ENCODE results near the gene KCNIP3. TPM values are rescaled to one million over a fixed set of nuclear protein-coding genes. Genes with fewer than 3 reads are reported as not detected.

The KCNIP3 gene
- total and polyA plus RNA-seq, 12 donors = 2.1 to 8.0 (median 3.9) TPM

DNA sequence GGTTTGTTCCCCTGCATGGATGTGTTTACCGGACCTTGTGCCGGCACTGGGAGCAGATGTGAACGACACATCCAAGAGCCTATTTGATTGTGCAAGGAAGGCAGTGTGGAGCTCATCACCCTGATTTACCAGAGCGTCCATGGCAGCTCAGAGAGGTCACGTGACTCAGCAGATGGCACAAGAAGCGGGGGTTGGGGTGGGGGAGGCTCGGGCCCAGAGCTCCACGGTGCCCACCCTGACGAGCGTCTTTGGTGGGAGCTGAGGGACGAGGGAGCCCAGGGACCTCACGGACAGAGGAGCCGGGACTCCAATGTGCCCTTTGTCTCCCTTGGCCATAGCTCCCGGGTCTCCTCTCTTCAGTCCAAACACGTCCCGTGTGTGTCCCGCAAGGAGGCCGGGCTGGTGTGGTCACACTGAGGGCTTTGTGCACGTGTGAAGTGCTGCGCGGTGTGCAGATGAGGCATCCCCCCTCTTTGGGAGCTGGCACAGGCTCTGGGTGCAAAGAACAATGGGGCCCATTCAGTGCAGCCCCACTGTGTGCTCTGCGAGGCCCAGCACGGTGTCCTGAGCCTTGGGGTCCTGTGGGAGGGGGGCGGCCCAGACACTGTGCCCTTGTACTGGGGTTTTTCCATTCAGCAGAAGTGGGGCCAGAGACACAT, 15.5 kb downstream of the KCNIP3 start:
- no peaks in the 10 kb centered on the region for H3K36me3 ChIP-seq
- no peak overlapping the region for H3K4me3 ChIP-seq
- WGBS, 2 donors = 81 to 87% methylated on average over 24 of the region's 24 CpGs
- intact Hi-C loops (cut with DNase I) = loop anchor here in 2 of 10 donors (10.0 kb wide), 2 partner anchors 78 to 118 kb away; no protein-coding TSS in a partner anchor
- no peak overlapping the region for H3K27ac ChIP-seq
- H3K27me3 ChIP-seq = peaks cover 0 to 32% (median 6%) of the 10 kb centered on the region in 7 donors
- no peak for DNase-seq
- no peaks in the 10 kb centered on the region for H3K9me3 ChIP-seq
- no peak for ATAC-seq
- H3K4me1 ChIP-seq = no peaks in the 10 kb centered on the region
- TF ChIP-seq CTCF (IDR thresholded peaks at IDR 0.05) = no peak

- peak in 1 of 2 donors; percentile 1 for DNase-seq
- Histone ChIP-seq H3K27me3 (peaks cover 0 to 32% (median 6%) of the 10 kb centered on the region in 7 donors), H3K36me3 (no peaks in the 10 kb centered on the region), H3K4me1 (no peaks in the 10 kb centered on the region), H3K27ac (no peak overlapping the region), H3K9me3 (no peaks in the 10 kb centered on the region), H3K4me3 (no peak overlapping the region)
- intact Hi-C loops (cut with DNase I) = loop anchor here in 4 of 10 donors (2.0 to 10.0 kb wide), 4 partner anchors 79 to 119 kb away; no protein-coding TSS in a partner anchor
- TF ChIP-seq CTCF (IDR thresholded peaks at IDR 0.05) = no peak
- no peak for ATAC-seq
- WGBS, 2 donors = 74 to 77% methylated on average over 16 of the region's 16 CpGs
Observed at GRCh38 chr2:95313296-95314131, 16.4 kb downstream of the KCNIP3 start.

DNA sequence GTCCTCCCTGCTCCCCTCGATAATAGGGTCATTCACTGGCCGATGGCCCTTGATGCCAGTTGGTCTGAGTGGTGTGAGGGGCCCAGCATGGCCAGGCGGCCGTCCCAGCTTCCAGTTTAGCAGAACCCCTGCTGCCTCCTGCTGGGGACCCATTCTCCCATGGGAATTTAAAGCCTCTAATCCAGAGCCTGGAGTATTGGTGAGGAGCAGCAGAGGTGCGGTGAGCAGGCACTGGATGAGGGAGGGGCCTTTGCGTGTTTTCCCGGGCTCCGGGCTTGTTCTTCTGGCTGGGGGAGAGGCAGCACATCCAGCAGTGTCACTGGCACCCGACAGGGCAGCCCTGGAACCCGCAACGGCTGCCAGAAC, 17.4 kb downstream of the KCNIP3 start:
- H3K9me3 ChIP-seq = no peaks in the 10 kb centered on the region
- H3K36me3 ChIP-seq = no peaks in the 10 kb centered on the region
- no peaks in the 10 kb centered on the region for H3K4me1 ChIP-seq
- H3K27ac ChIP-seq = no peak overlapping the region
- ATAC-seq (no peak), DNase-seq (no peak)
- 76 to 82% methylated on average over 11 of the region's 11 CpGs for WGBS, 2 donors
- peaks cover 0 to 36% (median 6%) of the 10 kb centered on the region in 7 donors for H3K27me3 ChIP-seq
- TF ChIP-seq CTCF (IDR thresholded peaks at IDR 0.05) = no peak
- intact Hi-C loops (cut with DNase I) = loop anchor here in 4 of 10 donors (2.0 to 10.0 kb wide), 4 partner anchors 80 to 120 kb away; no protein-coding TSS in a partner anchor
- H3K4me3 ChIP-seq = no peak overlapping the region

- ATAC-seq (peak in 5 of 8 donors; percentile 17 to 74 (median 66)), DNase-seq (peak in 1 of 2 donors; percentile 32)
- 70% methylated on average over 16 of the region's 16 CpGs for WGBS, 2 donors
Observed at GRCh38 chr2:95314964-95315611, 17.9 kb downstream of the KCNIP3 start.

More at GRCh38 chr2:95314964-95315611, 17.9 kb downstream of the KCNIP3 start:
- Histone ChIP-seq H3K27ac (no peak overlapping the region), H3K4me3 (no peak overlapping the region), H3K27me3 (peaks cover 0 to 32% (median 6%) of the 10 kb centered on the region in 7 donors), H3K4me1 (no peaks in the 10 kb centered on the region), H3K9me3 (no peaks in the 10 kb centered on the region), H3K36me3 (no peaks in the 10 kb centered on the region)
- intact Hi-C loops (cut with DNase I) = loop anchor here in 9 of 10 donors (1.0 to 10.0 kb wide), 7 partner anchors 80 to 123 kb away; no protein-coding TSS in a partner anchor
- peak; percentile 21 to 65 (median 56) for TF ChIP-seq CTCF (IDR thresholded peaks at IDR 0.05)
